Endothelial cell of umbilical vein (primary cell): Measurements from ENCODE around the gene KLHDC4. TPM values are rescaled to one million over a fixed set of nuclear protein-coding genes. Genes with fewer than 3 reads are reported as not detected.

Experiments used
- BruUV-seq: library from RNA; stranded (reverse); fragments of 400-500 nt; replicated peaks from 2 replicates; lab custom pipeline; 2021; lab: Mats Ljungman, UMichigan
- CTCF ChIA-PET: fragments of 300-600, 350-600 bp; sonication (Branson Sonifier 250); formaldehyde crosslinking; loops from one replicate; lab custom pipeline; 2021; ENCODE audit warnings: antibody characterized with exemption, inconsistent platforms; lab: Charles Lee
- POLR2A ChIA-PET: fragments of 300-600, 350-600 bp; sonication (Branson Sonifier 250); formaldehyde crosslinking; loops from one replicate; lab custom pipeline; 2021; ENCODE audit warnings: antibody characterized with exemption, inconsistent platforms; lab: Charles Lee
- DNase-seq: peaks from one replicate; pipeline ENCODE4 v3.0.0-alpha.2; 2011; ENCODE audit warnings: low read depth, low spot score
- FAIRE-seq: peaks from 2 replicates; lab custom pipeline; 2011; peaks lifted over from hg19 to GRCh38; lab: Jason Lieb, UNC
- H2AFZ ChIP-seq: 2 replicates; pipeline ENCODE4 v1.6.0; 2012; ENCODE audit warnings: low read depth, low read length, control low read depth, inconsistent platforms
- H3K27ac ChIP-seq: 2 replicates; pipeline ENCODE4 v1.5.1; 2011; ENCODE audit warnings: low read depth, mild to moderate bottlenecking, control low read depth, low read length, moderate library complexity; ENCODE audit not compliant: insufficient read depth
- H3K27me3 ChIP-seq, 2 experiments: 2 replicates each; pipeline versions ENCODE4 v1.6.0 to v1.6.1; 2011; ENCODE audit warnings: low read length in 2 of 2, mixed read lengths in 1 of 2; ENCODE audit not compliant: control insufficient read depth in 2 of 2, insufficient read depth in 2 of 2
- H3K36me3 ChIP-seq, 2 experiments: 2 replicates in 1 of 2; 3 replicates in 1 of 2; pipeline ENCODE4 v1.5.1; 2011; ENCODE audit warnings: low read length in 2 of 2, mild to moderate bottlenecking in 1 of 2, moderate library complexity in 1 of 2; ENCODE audit not compliant: control insufficient read depth in 2 of 2, insufficient read depth in 2 of 2; ENCODE audit errors: extremely low read depth in 1 of 2
- H3K4me1 ChIP-seq: 3 replicates; pipeline ENCODE4 v1.5.1; 2011; ENCODE audit warnings: mild to moderate bottlenecking, low read length; ENCODE audit not compliant: control insufficient read depth, insufficient read depth; ENCODE audit errors: extremely low read depth
- H3K4me2 ChIP-seq: 2 replicates; pipeline ENCODE4 v1.6.1; 2011; ENCODE audit warnings: low read length, control low read depth, mixed read lengths; ENCODE audit not compliant: insufficient read depth
- H3K4me3 ChIP-seq, 3 experiments: fragments of 200-600 bp in 1 of 3; sonication (generic), shearing (Covaris generic) in 1 of 3; replicated peaks in 1 of 3; 2 replicates each; pipeline ENCODE4 v1.5.1; 2011 to 2016; ENCODE audit warnings: control low read depth in 3 of 3, low read length in 3 of 3, mild to moderate bottlenecking in 2 of 3, inconsistent platforms in 1 of 3, low read depth in 1 of 3, moderate library complexity in 1 of 3; ENCODE audit not compliant: insufficient read depth in 1 of 3
- H3K79me2 ChIP-seq: 2 replicates; pipeline ENCODE4 v1.6.0; 2012; ENCODE audit warnings: low read length, inconsistent platforms; ENCODE audit not compliant: control insufficient read depth, insufficient read depth
- H3K9ac ChIP-seq: replicated peaks from 2 replicates; pipeline ENCODE3; 2011; ENCODE audit warnings: low read length, control low read depth; ENCODE audit not compliant: insufficient read depth; ENCODE audit errors: extremely low read depth
- H3K9me1 ChIP-seq: replicated peaks from 3 replicates; pipeline ENCODE4 v1.6.0; 2011; ENCODE audit warnings: mild to moderate bottlenecking, low read length; ENCODE audit not compliant: control insufficient read depth, insufficient read depth; ENCODE audit errors: extremely low read depth
- H3K9me3 ChIP-seq: replicated peaks from 2 replicates; pipeline ENCODE4 v1.5.1; 2012; ENCODE audit warnings: low read length, inconsistent platforms; ENCODE audit not compliant: control insufficient read depth, insufficient read depth
- H4K20me1 ChIP-seq: replicated peaks from 2 replicates; pipeline ENCODE3; 2011; ENCODE audit warnings: mild to moderate bottlenecking, low read length; ENCODE audit not compliant: control insufficient read depth, insufficient read depth; ENCODE audit errors: extremely low read depth
- EZH2 ChIP-seq: IDR thresholded peaks from 2 replicates; pipeline ENCODE4 v1.6.1; 2012; ENCODE audit warnings: borderline replicate concordance, low read depth, mild to moderate bottlenecking, moderate library complexity, low read length, inconsistent platforms; ENCODE audit not compliant: severe bottlenecking
- FOS ChIP-seq: IDR thresholded peaks from 2 replicates; pipeline ENCODE4 v1.6.1; 2011; ENCODE audit warnings: mild to moderate bottlenecking, low read length, moderate library complexity, borderline replicate concordance; ENCODE audit not compliant: insufficient read depth
- GATA2 ChIP-seq: IDR thresholded peaks from 2 replicates; pipeline ENCODE4 v1.7.0; 2011; ENCODE audit warnings: low read depth, mild to moderate bottlenecking, moderate library complexity, mixed read lengths, low read length; ENCODE audit not compliant: insufficient read length, insufficient read depth
- JUN ChIP-seq: IDR thresholded peaks from 2 replicates; pipeline ENCODE4 v1.6.1; 2011; ENCODE audit warnings: borderline replicate concordance, low read depth; ENCODE audit not compliant: insufficient read length, insufficient read depth
- MYC ChIP-seq: IDR thresholded peaks from one replicate; pipeline ENCODE4 v1.6.1; 2011; ENCODE audit warnings: mild to moderate bottlenecking, low read depth, low read length
- POLR2A ChIP-seq: IDR thresholded peaks from 2 replicates; pipeline ENCODE4 v1.6.1; 2012; ENCODE audit warnings: low read depth, mild to moderate bottlenecking, control low read depth, low read length
- POLR2AphosphoS5 ChIP-seq: IDR thresholded peaks from 2 replicates; pipeline ENCODE4 v1.6.1; 2012; ENCODE audit warnings: low read depth, mild to moderate bottlenecking, control low read depth, low read length, moderate library complexity; ENCODE audit not compliant: insufficient read depth
- dilution Hi-C: fragments of 300-500 bp; cut with MboI; formaldehyde crosslinking; loops from one replicate; pipeline ENCODE4 v1.15.0; 2019; ENCODE audit warnings: low sequenced_read_pairs; ENCODE audit not compliant: extremely low pct_ligation_motif_present
- intact Hi-C: fragments of 100-400 bp; cut with micrococcal nuclease; formaldehyde crosslinking; loops from one replicate; pipeline ENCODE4 v1.10.0; 2022
- polyA plus RNA-seq, 4 experiments: library from polyadenylated mRNA; depleted of rRNA in 3 of 4; stranded (reverse) in 3 of 4; unstranded in 1 of 4; fragments of >200 nt; gene quantifications; 2 replicates each; pipeline versions ENCODE4 v1.2.1 to v1.2.3, GENCODE V29; 2011 to 2012; ENCODE audit warnings: missing spikeins in 1 of 4
- total RNA-seq: library from RNA; stranded (reverse); gene quantifications from 2 replicates; pipeline ENCODE4 v1.2.3, GENCODE V29; 2021
- TF ChIP-seq, protein P1 (sequence below): IDR thresholded peaks from 2 replicates; pipeline ENCODE4 v1.6.1; 2011; ENCODE audit not compliant: insufficient read depth, insufficient read length
- TF ChIP-seq, protein P2 (sequence below), 2 donors: IDR thresholded peaks; 1 replicate in 1 of 2; 2 replicates in 1 of 2; pipeline ENCODE4 v1.5.1; 2011; ENCODE audit warnings: low read length in 2 of 2, mild to moderate bottlenecking in 2 of 2, moderate library complexity in 2 of 2, control low read depth in 1 of 2, inconsistent platforms in 1 of 2, low read depth in 1 of 2; ENCODE audit not compliant: insufficient read depth in 1 of 2; ENCODE audit errors: extremely low read depth in 1 of 2

Gene KLHDC4
- total and polyA plus RNA-seq, 2 donors (not counting 3 experiments of a cell fraction or from before 2014, with no cell fraction given), result 24.7 to 46.2 TPM

DNA sequence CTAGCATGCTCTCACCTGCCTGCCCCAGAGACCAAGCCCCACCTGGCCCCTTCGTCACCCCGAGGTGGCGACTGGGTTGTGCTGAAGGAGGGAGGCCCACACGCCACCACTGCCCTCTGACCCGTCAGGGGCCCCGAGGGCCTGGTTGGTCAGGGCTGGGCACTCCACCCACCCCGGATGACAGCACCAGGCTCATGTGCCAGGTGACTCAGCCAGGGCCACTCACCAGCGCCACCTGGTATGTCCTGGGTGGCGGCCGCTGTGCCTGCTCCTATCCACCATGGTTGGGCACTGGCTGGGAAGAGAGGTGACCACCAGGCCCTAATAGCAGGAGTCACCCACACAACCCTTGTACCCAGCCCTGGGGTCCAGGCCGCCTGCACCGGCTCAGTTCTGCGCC, 94.6 kb downstream of the KLHDC4 start:
- H3K9ac ChIP-seq, result no peak overlapping the region
- no peak overlapping the region for H2AFZ ChIP-seq
- no peaks in the 10 kb centered on the region for H4K20me1 ChIP-seq
- ChIA-PET POLR2A (no interaction called here), CTCF (no interaction called here)
- peaks cover 3% of the 10 kb centered on the region for H3K4me1 ChIP-seq
- no peak overlapping the region for H3K4me3 ChIP-seq
- H3K9me1 ChIP-seq, result no peaks in the 10 kb centered on the region
- no peak for FAIRE-seq
- dilution Hi-C loops (no loop called here), intact Hi-C loops (no loop called here)
- H3K27ac ChIP-seq, result no peak overlapping the region
- no peaks in the 10 kb centered on the region for H3K79me2 ChIP-seq
- H3K27me3 ChIP-seq, result no peaks in the 10 kb centered on the region
- no peak for DNase-seq
- TF ChIP-seq JUN, result no peak
- TF ChIP-seq POLR2AphosphoS5, result no peak
- TF ChIP-seq EZH2, result no peak
- TF ChIP-seq GATA2, result no peak
- TF ChIP-seq, protein P1, sequence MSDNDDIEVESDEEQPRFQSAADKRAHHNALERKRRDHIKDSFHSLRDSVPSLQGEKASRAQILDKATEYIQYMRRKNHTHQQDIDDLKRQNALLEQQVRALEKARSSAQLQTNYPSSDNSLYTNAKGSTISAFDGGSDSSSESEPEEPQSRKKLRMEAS, result no peak
- TF ChIP-seq POLR2A, result no peak
- TF ChIP-seq FOS, result no peak
- no TSS peak for BruUV-seq
- no peak overlapping the region for H3K4me2 ChIP-seq
- no peaks in the 10 kb centered on the region for H3K36me3 ChIP-seq
- H3K9me3 ChIP-seq, result no peaks in the 10 kb centered on the region

DNA sequence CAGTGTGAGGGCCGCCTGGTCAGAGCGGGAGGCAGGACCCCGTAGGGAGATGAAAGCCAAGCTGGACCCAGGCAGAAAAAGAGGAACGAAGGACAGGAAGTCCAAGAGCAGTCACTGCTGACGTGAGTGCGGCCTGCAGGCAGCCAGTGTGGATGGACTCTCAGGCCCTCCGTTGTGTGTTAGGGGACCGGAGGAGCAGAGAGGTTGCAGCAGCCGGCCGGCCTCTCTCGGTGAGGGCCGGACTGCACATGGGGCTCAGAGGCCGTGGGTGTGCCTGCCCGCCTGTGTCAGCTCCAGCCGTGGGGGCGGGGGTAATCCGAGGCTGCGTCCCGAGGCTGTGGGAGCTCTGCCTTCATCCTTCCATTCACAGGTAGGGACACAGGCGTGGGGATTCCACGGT, 96.1 kb downstream of the KLHDC4 start:
- no peaks in the 10 kb centered on the region for H3K27me3 ChIP-seq
- DNase-seq (no peak), FAIRE-seq (no peak)
- no peaks in the 10 kb centered on the region for H3K36me3 ChIP-seq
- no peaks in the 10 kb centered on the region for H4K20me1 ChIP-seq
- H3K9me1 ChIP-seq, result no peaks in the 10 kb centered on the region
- H3K4me1 ChIP-seq, result no peaks in the 10 kb centered on the region
- H3K9ac ChIP-seq, result no peak overlapping the region
- BruUV-seq, result no TSS peak
- no peak overlapping the region for H3K27ac ChIP-seq
- H3K4me3 ChIP-seq, result no peak overlapping the region
- no peak overlapping the region for H2AFZ ChIP-seq
- POLR2A ChIA-PET, result no interaction called here
- no peak for TF ChIP-seq POLR2AphosphoS5
- TF ChIP-seq FOS, result no peak
- TF ChIP-seq, protein P2, sequence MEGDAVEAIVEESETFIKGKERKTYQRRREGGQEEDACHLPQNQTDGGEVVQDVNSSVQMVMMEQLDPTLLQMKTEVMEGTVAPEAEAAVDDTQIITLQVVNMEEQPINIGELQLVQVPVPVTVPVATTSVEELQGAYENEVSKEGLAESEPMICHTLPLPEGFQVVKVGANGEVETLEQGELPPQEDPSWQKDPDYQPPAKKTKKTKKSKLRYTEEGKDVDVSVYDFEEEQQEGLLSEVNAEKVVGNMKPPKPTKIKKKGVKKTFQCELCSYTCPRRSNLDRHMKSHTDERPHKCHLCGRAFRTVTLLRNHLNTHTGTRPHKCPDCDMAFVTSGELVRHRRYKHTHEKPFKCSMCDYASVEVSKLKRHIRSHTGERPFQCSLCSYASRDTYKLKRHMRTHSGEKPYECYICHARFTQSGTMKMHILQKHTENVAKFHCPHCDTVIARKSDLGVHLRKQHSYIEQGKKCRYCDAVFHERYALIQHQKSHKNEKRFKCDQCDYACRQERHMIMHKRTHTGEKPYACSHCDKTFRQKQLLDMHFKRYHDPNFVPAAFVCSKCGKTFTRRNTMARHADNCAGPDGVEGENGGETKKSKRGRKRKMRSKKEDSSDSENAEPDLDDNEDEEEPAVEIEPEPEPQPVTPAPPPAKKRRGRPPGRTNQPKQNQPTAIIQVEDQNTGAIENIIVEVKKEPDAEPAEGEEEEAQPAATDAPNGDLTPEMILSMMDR (IDR thresholded peaks at IDR 0.05; ENCODE audit: extremely low read depth in 1 of 2, insufficient read depth in 1 of 2, low read depth in 1 of 2, low read length in 2 of 2), result no peak
- TF ChIP-seq POLR2A, result no peak
- TF ChIP-seq, protein P1, result no peak
- no peak for TF ChIP-seq EZH2
- TF ChIP-seq JUN, result no peak
- no peak for TF ChIP-seq GATA2
- TF ChIP-seq MYC, result no peak
- no peaks in the 10 kb centered on the region for H3K9me3 ChIP-seq
- CTCF ChIA-PET, result no interaction called here
- dilution Hi-C loops, result no loop called here
- H3K4me2 ChIP-seq, result no peak overlapping the region
- intact Hi-C loops, result no loop called here
- H3K79me2 ChIP-seq, result no peaks in the 10 kb centered on the region
